Activated CD4-positive, alpha-beta T cell treated with anti-CD3 and anti-CD28 coated beads for 1 hour (primary cell): Measurements from ENCODE around the gene RBM27.
"Not testable (repeated sequence)": the region's sequence is repeated elsewhere in the genome, so short reads cannot be mapped to it uniquely, and the experiment has no call there.

Experiments
- DNase-seq: peaks from one replicate; pipeline ENCODE4 v3.0.0-alpha.2; 2020

Gene RBM27

DNA sequence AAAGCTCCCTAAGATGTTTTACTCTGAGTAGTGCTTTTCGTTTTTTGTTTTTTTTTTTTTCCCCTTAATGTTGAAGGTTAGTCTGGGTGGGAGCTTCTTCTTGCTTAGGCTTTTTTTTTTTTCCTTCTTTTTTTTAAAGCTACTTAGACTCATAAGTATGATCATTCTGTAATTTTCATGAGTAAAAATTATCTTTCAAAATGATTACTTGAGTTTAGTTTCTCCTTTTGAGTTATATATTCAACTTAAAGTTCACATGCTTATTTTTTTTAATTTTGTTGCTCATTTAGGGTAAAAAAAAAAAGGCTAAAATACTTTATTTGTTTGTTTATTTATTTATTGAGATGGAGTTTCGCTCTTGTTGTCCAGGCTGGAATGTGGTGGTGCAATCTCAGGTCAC is 2.9 kb downstream of the RBM27 start:
- DNase-seq, result no peak

DNA sequence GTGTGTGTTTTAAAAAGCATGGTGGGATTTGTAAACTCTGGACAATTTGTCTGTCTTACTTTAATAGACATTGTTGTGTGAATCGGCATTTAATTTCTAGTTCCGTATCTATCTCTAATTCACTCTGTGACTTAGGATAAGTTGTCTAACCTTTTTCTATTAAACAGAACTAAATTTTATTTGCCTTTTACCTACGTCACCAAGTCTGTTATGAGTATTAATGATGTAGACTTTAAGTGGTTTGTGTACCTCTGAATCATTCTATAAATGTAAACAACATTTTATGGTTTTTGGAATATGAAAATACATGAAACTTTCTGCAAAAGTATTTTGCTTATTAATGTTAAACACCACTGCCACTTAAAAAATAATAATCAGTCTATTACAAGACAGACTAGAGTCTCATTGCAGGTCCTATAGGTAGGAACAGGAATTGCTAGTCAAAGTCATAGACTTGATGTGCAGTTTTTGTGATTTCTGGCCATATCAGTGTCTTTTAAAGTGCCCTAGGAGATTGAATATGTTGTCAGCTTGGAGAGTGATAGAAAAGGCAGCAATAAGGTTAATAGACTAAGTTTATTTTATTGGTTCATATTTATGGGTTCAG is 5.6 kb downstream of the RBM27 start:
- no peak for DNase-seq

DNA sequence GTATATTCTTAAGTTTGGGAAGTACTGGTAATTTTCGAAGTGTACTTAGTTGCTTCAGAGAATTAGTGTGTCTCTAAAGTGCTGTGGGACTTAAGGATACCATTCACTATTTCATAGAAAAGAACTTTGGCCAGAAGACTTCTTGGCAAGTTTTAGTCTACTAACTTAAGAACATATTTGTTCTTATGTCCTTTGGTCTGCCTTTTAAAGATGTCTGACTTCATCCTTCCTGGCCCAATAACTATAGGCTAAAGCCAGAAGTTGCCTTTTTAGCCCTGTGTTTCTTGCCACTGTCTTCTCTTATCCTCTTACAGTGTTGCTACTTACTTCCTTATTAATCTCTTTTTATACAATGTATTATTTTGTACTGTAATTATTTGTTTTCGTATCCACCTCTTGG is 6.3 kb downstream of the RBM27 start:
- no peak for DNase-seq

DNA sequence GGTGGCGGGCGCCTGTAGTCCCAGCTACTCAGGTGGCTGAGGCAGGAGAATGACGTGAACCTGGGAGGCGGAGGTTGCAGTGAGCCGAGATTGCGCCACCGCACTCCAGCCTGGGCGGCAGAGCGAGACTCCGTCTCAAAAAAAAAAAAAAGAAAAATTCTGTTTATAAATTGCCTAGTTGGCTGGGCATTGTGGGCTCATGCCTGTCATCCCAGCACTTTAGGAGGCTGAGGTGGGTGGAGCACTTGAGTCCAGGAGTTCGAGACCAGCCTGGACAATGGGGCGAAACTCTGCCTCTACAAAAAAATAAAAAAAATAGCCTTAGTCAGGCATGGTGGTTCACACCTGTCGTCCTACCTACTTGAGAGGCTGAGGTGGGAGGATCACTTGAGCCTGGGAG is 7.4 kb downstream of the RBM27 start:
- not testable (repeated sequence) for DNase-seq

DNA sequence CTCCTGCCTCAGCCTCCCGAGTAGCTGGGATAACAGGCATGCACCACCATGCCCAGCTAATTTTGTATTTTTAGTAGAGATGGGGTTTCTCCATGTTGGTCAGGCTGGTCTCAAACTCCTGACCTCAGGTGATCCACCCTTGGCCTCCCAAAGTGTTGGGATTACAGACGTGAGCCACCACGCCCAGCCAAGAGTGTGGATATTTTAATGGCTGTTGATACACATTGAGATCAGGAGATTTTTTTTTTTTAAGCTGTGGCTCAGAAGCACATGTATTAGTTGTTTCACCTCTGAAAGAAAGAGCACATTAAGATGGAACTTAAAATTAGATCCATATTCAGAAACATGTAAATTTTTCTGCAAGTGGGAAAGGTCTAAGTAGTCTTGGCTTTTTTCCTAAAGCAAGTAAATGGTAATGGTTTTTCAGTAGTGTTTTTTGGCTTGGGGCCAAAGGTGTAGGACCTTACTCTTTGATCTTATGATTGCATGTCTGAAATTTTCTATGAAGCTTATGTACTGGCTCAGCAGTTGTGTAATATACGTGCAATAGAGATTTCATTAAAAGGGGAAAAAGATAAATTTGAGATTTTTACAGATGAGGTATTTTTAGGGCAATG is 9.9 kb downstream of the RBM27 start:
- DNase-seq, result no peak

DNA sequence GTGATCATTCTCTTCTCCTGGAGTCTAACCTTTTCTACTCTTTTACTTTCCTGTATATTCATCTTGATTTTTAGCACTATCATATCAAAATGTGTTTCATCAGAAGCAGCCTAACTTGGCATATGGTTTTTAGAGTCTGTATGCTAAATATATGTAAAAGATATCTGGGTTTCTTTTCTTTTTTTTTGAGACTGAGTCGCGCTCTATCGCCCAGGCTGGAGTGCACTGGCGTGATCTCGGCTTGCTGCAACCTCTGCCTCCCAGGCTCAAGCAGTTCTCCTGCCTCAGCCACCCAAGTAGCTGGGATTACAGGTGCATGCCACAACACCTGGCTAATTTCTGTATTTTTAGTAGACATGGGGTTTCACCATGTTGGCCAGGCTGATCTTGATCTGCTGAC is 11.5 kb downstream of the RBM27 start:
- not testable (repeated sequence) for DNase-seq

DNA sequence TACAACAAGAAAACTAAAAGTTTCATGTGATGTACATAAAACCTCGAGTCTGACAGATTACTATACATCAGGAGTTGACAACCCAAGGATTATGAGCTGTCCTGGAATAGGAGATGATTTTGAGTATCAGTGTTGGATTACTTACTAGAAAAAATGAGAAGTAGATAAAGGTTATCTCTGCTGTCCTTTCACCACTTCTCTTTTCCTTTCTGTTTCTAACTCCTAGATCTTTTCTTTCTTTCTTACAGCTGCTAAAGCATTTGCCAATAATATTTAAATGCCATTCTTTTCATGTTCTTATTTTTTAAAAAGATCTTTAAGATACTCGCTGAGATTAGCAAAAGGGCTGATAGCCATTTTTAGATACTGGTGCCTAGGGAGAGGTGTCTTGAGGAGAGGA is 14.8 kb downstream of the RBM27 start:
- no peak for DNase-seq

DNA sequence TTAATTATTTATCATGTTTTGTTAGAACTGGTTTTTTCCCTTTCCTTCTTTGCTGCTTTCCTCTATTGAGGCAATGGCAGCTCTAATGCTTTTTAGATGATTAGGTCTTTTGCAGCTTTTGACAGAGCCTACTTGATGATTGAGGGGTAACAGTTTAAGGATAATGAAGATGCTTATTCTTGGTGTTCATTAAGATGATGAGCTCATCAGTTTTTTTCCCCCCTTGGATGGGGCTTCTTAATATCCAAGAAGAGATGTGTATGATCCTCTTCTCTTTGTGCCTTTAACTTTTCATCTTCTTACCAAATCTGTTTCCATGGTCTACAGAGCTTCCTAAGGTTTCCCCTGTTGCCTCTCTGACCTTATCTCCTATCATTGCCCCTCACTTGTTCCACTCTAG is 15.8 kb downstream of the RBM27 start:
- no peak for DNase-seq

DNA sequence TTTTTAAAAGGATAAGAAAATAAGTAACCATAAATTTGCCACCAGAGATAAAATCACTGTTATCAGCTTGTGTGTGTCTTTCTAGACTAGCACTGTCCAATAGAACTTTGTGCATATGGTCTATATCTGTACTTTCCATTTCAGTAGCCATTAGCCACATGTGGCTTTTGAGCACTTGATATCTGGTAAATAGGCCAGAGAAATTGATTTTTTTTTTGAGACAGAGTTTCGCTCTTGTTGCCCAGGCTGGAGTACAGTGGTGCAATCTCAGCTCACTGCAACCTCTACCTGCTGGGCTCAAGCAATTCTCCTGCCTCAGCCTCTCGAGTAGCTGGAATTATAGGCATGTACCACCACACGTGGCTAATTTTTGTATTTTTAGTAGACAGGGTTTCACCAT is 17.8 kb downstream of the RBM27 start:
- no peak for DNase-seq

DNA sequence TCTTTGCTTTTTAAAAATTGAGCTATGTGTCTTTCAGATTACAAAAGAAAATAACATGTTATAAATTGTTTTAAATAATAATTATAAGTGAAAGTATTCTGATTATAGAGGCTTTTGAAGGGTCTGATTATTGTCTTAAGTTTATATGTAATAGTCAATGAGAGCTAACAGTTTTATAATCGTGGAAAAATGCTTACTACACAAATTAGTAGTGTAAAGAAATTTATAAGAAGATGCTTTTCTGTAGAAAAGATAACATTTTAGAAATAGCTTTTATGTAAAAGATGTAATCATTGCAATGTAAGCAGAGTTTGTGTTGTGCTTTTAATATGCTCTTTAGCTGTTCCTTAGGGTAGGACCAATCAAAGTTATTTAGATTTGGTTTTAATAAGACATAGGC is 18.6 kb downstream of the RBM27 start:
- DNase-seq, result no peak

DNA sequence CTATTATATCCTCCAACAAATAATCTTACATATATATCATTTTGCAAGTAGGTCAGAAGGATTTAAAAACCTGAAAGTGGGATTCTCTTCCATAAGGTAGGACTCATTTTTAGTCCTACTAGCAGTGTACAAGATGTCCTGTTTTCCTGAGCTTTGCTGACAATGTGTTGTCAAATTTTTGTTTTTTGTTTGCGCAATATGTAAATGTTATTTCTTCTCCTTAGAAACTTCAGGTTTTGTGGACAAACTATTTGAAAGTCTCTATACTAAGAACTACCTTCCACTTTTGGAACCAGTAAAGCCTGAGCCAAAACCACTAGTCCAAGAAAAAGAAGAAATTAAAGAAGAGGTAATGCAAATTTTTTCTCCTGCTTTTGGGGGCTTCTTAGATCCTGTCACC is 19.8 kb downstream of the RBM27 start:
- DNase-seq, result no peak

DNA sequence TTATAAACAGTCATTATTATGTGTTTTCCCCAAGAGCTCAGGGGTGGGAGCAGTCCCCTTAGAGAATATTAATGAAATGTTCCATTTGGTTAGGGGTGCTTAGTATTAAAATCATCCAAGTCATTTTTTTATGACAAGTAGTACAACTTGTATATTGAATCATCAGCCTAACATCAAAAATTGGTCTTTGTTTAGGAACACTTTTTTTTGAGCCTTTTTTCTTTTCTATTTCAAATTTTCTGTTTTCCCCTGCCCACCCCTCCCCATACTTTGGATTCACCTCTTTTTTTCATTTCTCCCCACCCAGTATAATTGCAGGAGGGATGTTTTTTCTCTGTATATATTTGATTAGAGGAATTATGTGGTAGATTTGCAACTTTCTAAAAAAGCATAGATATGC is 25.8 kb downstream of the RBM27 start:
- DNase-seq, result no peak

DNA sequence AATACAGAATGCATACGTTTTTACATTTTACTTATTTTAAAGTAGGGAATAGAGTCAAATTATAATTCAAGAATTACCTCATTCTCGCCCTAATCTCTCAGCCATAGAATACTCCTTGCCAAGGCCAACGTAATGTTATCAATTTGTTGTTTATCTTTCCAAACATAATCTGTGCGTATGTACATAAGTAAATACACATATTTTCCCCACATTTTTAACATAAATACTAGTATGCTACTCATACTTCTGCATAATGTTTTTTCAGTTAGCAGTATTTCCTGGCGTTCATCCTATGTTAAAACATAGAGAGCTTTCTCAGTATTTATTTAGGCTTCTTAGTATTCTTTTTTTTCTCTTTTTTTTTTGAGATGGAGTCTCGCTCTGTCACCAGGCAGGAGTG is 28.8 kb downstream of the RBM27 start:
- DNase-seq, result no peak

DNA sequence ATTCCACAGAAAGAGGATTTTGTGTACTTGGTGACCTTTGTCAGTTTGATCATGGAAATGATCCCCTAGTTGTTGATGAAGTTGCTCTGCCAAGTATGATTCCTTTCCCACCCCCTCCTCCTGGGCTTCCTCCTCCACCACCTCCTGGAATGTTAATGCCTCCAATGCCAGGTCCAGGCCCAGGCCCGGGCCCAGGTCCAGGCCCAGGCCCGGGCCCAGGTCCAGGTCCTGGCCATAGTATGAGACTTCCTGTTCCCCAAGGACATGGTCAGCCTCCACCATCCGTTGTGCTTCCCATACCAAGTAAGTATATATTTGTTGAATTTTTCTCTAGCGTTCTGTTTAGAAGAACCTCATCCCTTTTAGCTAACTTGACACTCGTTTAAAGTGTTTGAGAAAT is 30.0 kb downstream of the RBM27 start:
- DNase-seq, result no peak

DNA sequence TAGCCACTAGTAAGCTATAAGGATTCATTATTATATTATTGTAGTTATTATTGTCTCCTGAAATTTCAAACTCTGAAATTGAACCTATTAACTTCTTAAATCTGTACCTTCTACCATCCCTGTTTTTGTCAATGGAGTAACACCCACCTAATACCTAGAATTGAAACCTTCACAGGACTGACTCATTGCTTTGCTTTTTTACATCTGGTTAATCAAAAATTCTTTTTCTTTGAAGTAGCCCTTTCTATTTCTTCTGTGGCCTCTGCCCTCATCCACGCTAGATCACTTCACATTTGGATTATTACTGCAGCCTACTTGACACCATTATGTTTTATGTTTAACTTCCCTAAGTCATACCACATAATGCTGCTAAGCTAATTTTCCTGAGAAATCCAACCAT is 35.6 kb downstream of the RBM27 start:
- no peak for DNase-seq

DNA sequence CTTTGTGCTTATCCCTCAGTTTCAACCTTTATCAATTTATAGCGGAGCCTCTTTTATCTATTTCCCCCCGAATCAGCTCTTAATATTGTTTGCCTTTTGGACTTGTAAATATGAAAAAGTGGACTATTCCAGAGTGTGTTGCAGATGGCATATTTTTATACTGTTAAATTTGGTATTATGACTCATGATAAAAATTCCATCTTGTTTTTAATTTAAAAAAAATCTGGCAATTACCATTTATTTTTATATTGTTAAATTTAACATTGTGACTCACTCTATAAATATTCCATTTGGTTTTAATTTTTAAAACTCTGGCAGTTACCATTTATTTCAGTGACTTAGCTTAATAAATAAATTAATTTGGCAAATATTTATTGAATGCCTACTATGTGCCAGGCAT is 37.5 kb downstream of the RBM27 start:
- DNase-seq, result no peak

DNA sequence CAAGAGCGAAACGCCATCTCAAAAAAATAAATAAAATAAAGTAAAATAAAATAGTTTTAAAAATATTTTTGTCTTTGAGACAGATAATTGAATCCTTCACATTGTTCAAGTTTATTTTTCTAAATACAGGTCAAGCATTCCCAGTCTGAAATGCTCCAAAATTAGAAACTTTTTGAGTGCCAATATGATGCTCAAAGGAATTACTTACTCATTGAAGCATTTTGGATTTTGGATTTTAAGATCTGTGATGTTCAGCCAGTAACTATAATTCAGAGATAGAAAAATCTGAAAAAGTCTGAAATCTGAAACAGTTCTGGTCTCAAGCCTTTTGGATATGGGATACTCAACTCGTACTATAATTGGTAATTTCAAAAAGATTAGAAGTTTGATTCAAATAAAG is 39.8 kb downstream of the RBM27 start:
- no peak for DNase-seq

DNA sequence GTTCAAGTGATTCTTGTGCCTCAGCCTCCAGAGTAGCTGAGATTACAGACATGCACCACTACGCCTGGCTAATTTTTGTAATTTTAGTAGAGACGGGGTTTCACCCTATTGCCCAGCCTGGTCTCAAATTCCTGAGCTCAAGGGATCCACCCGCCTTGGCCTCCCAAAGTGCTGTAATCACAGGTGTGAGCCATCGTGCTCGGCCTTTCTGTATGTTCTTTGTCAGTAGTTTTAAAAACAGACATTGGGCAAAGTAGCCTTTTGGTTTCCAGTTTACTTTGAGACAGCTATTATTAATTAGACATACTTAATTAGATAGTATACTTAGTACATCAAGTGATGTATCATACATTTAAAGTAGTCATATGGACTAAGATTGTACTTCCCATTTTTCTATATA is 45.2 kb downstream of the RBM27 start:
- no peak for DNase-seq

DNA sequence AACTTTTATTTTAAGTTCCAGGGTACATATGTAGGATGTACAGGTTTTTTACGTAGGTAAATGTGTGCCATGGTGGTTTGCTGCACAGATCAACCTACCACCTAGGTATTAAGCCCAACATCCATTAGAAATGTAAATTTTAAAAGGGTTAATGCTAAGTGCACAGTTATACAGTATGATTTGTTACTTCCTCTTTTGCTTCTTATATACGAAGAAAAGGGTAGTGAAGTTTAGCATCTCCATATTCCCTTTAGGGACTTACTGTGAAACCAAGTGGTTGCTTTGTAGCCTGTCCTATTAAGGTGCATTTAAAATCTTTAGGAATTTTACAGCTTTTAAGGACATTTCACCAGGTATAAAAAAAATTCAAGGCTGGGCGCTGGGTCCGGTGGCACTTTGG is 46.4 kb downstream of the RBM27 start:
- no peak for DNase-seq
